GM12878 (cell line): ENCODE measurements around the gene UTP14A. TPM values are rescaled to one million over a fixed set of nuclear protein-coding genes. Genes with fewer than 3 reads are reported as not detected.

Experiments used
- ATAC-seq: fragments of 200-7000 bp; cut with Tn5 transposase; 3 replicates; pipeline ENCODE4 v1.9.1; 2020; ENCODE audit warnings: mild to moderate bottlenecking, moderate library complexity
- BruUV-seq: library from RNA; stranded (reverse); fragments of 400-500 nt; replicated peaks from 2 replicates; lab custom pipeline; 2021; lab: Mats Ljungman, UMichigan
- CTCF ChIA-PET: fragments of 300-600 bp; sonication (Branson Sonifier 250); formaldehyde crosslinking; extraction: SDS; loops from one replicate; lab custom pipeline; 2021; ENCODE audit warnings: inconsistent platforms; lab: Yijun Ruan, JAX
- POLR2A ChIA-PET: fragments of 350-600 bp; formaldehyde crosslinking; extraction: SDS; loops from one replicate; lab custom pipeline; 2021; ENCODE audit warnings: inconsistent platforms; lab: Charles Lee
- RAD21 ChIA-PET: fragments of 300-600 bp; sonication (Branson Sonifier 250); formaldehyde crosslinking; loops from one replicate; lab custom pipeline; 2023; ENCODE audit warnings: antibody characterized with exemption; ENCODE audit not compliant: unreplicated experiment; lab: Charles Lee
- SMC1A ChIA-PET: fragments of 300-600 bp; sonication (Branson Sonifier 250); formaldehyde crosslinking; loops from one replicate; lab custom pipeline; 2023; ENCODE audit not compliant: unreplicated experiment, uncharacterized antibody; lab: Charles Lee
- DNase-seq: peaks from one replicate; pipeline ENCODE4 v3.0.0-alpha.2; 2011; ENCODE audit warnings: low read depth, low spot score
- FAIRE-seq: peaks from 3 replicates; lab custom pipeline; 2011; peaks lifted over from hg19 to GRCh38; lab: Jason Lieb, UNC
- H2AFZ ChIP-seq: 2 replicates; pipeline ENCODE4 v1.6.0; 2011; ENCODE audit warnings: low read depth, low read length, control low read depth; ENCODE audit not compliant: control insufficient read depth
- H3K27ac ChIP-seq: 2 replicates; pipeline ENCODE4 v1.5.1; 2011; ENCODE audit warnings: control low read depth; ENCODE audit not compliant: control insufficient read depth, insufficient read depth
- H3K27me3 ChIP-seq, 2 experiments: replicated peaks in 1 of 2; 2 replicates each; pipeline versions ENCODE4 v1.6.0 to v1.6.1; 2011; ENCODE audit warnings: low read length in 1 of 2; ENCODE audit not compliant: control insufficient read depth in 2 of 2, insufficient read depth in 2 of 2
- H3K36me3 ChIP-seq, 2 experiments: 2 replicates each; pipeline ENCODE4 v1.5.1; 2011; ENCODE audit warnings: low read length in 1 of 2; ENCODE audit not compliant: control insufficient read depth in 2 of 2, insufficient read depth in 2 of 2
- H3K4me1 ChIP-seq: 2 replicates; pipeline ENCODE4 v1.6.1; 2011; ENCODE audit warnings: mild to moderate bottlenecking, low read length, moderate library complexity, mixed read lengths; ENCODE audit not compliant: control insufficient read depth, insufficient read depth
- H3K4me2 ChIP-seq: 2 replicates; pipeline ENCODE4 v1.6.0; 2011; ENCODE audit warnings: control low read depth; ENCODE audit not compliant: control insufficient read depth, insufficient read depth
- H3K4me3 ChIP-seq: fragments of 200-600 bp; sonication (generic); 2 replicates; pipeline ENCODE4 v1.5.1; 2016
- H3K79me2 ChIP-seq: 2 replicates; pipeline ENCODE4 v1.6.0; 2011; ENCODE audit warnings: low read length; ENCODE audit not compliant: control insufficient read depth, insufficient read depth
- H3K9ac ChIP-seq: 2 replicates; pipeline ENCODE4 v1.8.0; 2011; ENCODE audit warnings: low read length, control low read depth, mixed read lengths; ENCODE audit not compliant: control insufficient read depth, insufficient read depth
- H3K9me3 ChIP-seq: replicated peaks from 3 replicates; pipeline ENCODE4 v1.5.1; 2011; ENCODE audit warnings: mild to moderate bottlenecking, low read length; ENCODE audit not compliant: control insufficient read depth, insufficient read depth
- H4K20me1 ChIP-seq: 2 replicates; pipeline ENCODE4 v1.6.0; 2011; ENCODE audit not compliant: control insufficient read depth, insufficient read depth
- ASH2L ChIP-seq: fragments of 300-600, 200-600 bp; sonication (generic); IDR thresholded peaks from 2 replicates; pipeline ENCODE4 v1.6.1; 2017; ENCODE audit warnings: low read depth, mild to moderate bottlenecking, borderline replicate concordance
- BCLAF1 ChIP-seq: fragments of 450-650 bp; IDR thresholded peaks from 2 replicates; pipeline ENCODE4 v1.6.1; 2017; ENCODE audit warnings: antibody characterized with exemption, mild to moderate bottlenecking, moderate library complexity
- CBX3 ChIP-seq: fragments of 200-600 bp; sonication (generic); IDR thresholded peaks from 2 replicates; pipeline ENCODE4 v1.6.1; 2016; ENCODE audit warnings: low read depth, borderline replicate concordance
- CHD2 ChIP-seq: IDR thresholded peaks from 2 replicates; pipeline ENCODE4 v1.6.1; 2011; ENCODE audit warnings: low read depth, low read length, improper control_type of control experiment, borderline replicate concordance
- ETV6 ChIP-seq, 2 experiments: fragments of 450-650 bp in 1 of 2; IDR thresholded peaks in 1 of 2; conservative IDR thresholded peaks in 1 of 2; 2 replicates each; pipeline ENCODE4 v1.6.1; 2014; ENCODE audit warnings: antibody characterized with exemption in 1 of 2, borderline replicate concordance in 1 of 2, low read depth in 1 of 2, mild to moderate bottlenecking in 1 of 2, moderate library complexity in 1 of 2
- HDAC2 ChIP-seq: fragments of 200-600 bp; sonication (generic); IDR thresholded peaks from 2 replicates; pipeline ENCODE4 v1.6.1; 2017
- LARP7 ChIP-seq: fragments of 450-650 bp; IDR thresholded peaks from 2 replicates; pipeline ENCODE4 v1.6.1; 2017; ENCODE audit warnings: mild to moderate bottlenecking
- MTA3 ChIP-seq: IDR thresholded peaks from 2 replicates; pipeline ENCODE4 v1.6.1; 2012; ENCODE audit warnings: low read length, inconsistent platforms, borderline replicate concordance
- NFXL1 ChIP-seq: fragments of 450-650 bp; IDR thresholded peaks from 2 replicates; pipeline ENCODE4 v1.6.1; 2017; ENCODE audit warnings: antibody characterized with exemption, mild to moderate bottlenecking, borderline replicate concordance
- PAX5 ChIP-seq: IDR thresholded peaks from 2 replicates; pipeline ENCODE4 v1.6.1; 2011; ENCODE audit warnings: low read depth, low read length, borderline replicate concordance
- RFX5 ChIP-seq: IDR thresholded peaks from 2 replicates; pipeline ENCODE4 v1.6.1; 2011; ENCODE audit warnings: low read depth, low read length, improper control_type of control experiment
- SMC3 ChIP-seq: IDR thresholded peaks from 2 replicates; pipeline ENCODE4 v1.6.1; 2011; ENCODE audit warnings: low read length, improper control_type of control experiment, borderline replicate concordance
- SRF ChIP-seq, 2 experiments: IDR thresholded peaks; 2 replicates each; pipeline ENCODE4 v1.6.1; 2011; ENCODE audit warnings: low read depth in 2 of 2, low read length in 2 of 2, mild to moderate bottlenecking in 1 of 2, moderate library complexity in 1 of 2
- SUPT20H ChIP-seq: IDR thresholded peaks from 2 replicates; pipeline ENCODE4 v1.6.1; 2011; ENCODE audit warnings: low read depth, mild to moderate bottlenecking, low read length, moderate library complexity, borderline replicate concordance; ENCODE audit not compliant: control insufficient read depth
- ZBTB40 ChIP-seq: fragments of 450-650 bp; IDR thresholded peaks from 2 replicates; pipeline ENCODE4 v1.6.1; 2016; ENCODE audit warnings: mild to moderate bottlenecking, moderate library complexity, borderline replicate concordance
- ZNF622 ChIP-seq: fragments of 450-650 bp; IDR thresholded peaks from 2 replicates; pipeline ENCODE4 v1.6.1; 2017; ENCODE audit warnings: mild to moderate bottlenecking, inconsistent platforms
- WGBS: methylation state at CpG from one replicate; pipeline ENCODE4 v1.1.6; 2016; ENCODE audit warnings: low lambda C conversion rate; ENCODE audit not compliant: insufficient replicate concordance, insufficient coverage; ENCODE audit errors: missing lambda C conversion rate; 5-methylcytosine and 5-hydroxymethylcytosine counted together
- in situ Hi-C: fragments of 300-500 bp; cut with MboI; formaldehyde crosslinking; loops from 9 replicates; pipeline ENCODE4 v1.14.3; 2018; ENCODE audit warnings: mixed read lengths
- intact Hi-C: fragments of 100-400 bp; cut with micrococcal nuclease; formaldehyde crosslinking; loops from one replicate; pipeline ENCODE4 v1.14.2; 2022; ENCODE audit not compliant: unreplicated experiment
- polyA plus RNA-seq, 11 experiments: library from polyadenylated mRNA; depleted of rRNA in 4 of 11; unstranded in 6 of 11; stranded (reverse) in 5 of 11; fragments of >200 nt; fragmentation: Nextera tagmentation in 4 of 11; fragmentation: Illumina TruSeq in 1 of 11; extraction: Ambion mirVana in 4 of 11; extraction: Trizol in 1 of 11; gene quantifications; 1 replicate in 1 of 11; 2 replicates in 10 of 11; pipeline versions ENCODE4 v1.2.1 to v1.2.3, GENCODE V29; 2011 to 2016; ENCODE audit warnings: inconsistent platforms in 2 of 11, missing spikeins in 2 of 11, low read depth in 1 of 11
- total RNA-seq, 4 experiments: library from RNA; depleted of rRNA in 3 of 4; stranded (reverse); fragments of >200 nt in 3 of 4; fragmentation: Illumina TruSeq in 1 of 4; extraction: Trizol in 1 of 4; gene quantifications; 2 replicates each; pipeline versions ENCODE4 v1.2.1 to v1.2.3, GENCODE V29; 2013 to 2021

Gene UTP14A
- total and polyA plus RNA-seq, 10 of the 15 experiments (the other 5 are each of a cell fraction or from before 2014, with no cell fraction given), result 16.9 to 49.8 (median 31.4) TPM

GRCh38 chrX:129961180-129962083, 55.5 kb downstream of the UTP14A start:
- ChIA-PET CTCF (interaction anchor here (0.9 to 3.0 kb wide), 3 partner anchors 36 to 138 kb away, joined by 3 to 13 read pairs (median 3); no protein-coding TSS in a partner anchor), SMC1A (interaction anchor here (0.7 to 1.7 kb wide), 6 partner anchors 11 to 358 kb away, joined by 3 to 5 read pairs (median 4); no protein-coding TSS in a partner anchor), RAD21 (interaction anchor here (0.7 to 2.5 kb wide), 4 partner anchors 20 to 353 kb away, joined by 3 to 7 read pairs (median 5); partner anchors contain the start of gene BCORL1), POLR2A (interaction anchor here (0.9 to 2.1 kb wide), 4 partner anchors 30 to 358 kb away, joined by 3 to 5 read pairs (median 4); no protein-coding TSS in a partner anchor)
- TSS peak; percentile 69 for BruUV-seq
- H3K4me2 ChIP-seq, result peak overlapping the region; percentile 17
- H3K4me1 ChIP-seq, result peaks cover 7% of the 10 kb centered on the region
- intact Hi-C loops (loop anchor here (2.0 kb wide), 1 partner anchor 21 kb away; the partner anchor contains the start of gene BCORL1), in situ Hi-C loops (no loop called here)
- H3K36me3 ChIP-seq, result no peaks in the 10 kb centered on the region
- H3K9ac ChIP-seq, result no peak overlapping the region
- DNase-seq (peak; percentile 17), ATAC-seq (peak; percentile 92), FAIRE-seq (peak; percentile 56)
- H4K20me1 ChIP-seq, result no peaks in the 10 kb centered on the region
- H3K9me3 ChIP-seq, result no peaks in the 10 kb centered on the region
- no peaks in the 10 kb centered on the region for H3K79me2 ChIP-seq
- peak overlapping the region; percentile 67 for H2AFZ ChIP-seq
- H3K4me3 ChIP-seq, result peak overlapping the region; percentile 37; the same call in 1 of the 2 replicates
- 13% methylated on average over 26 of the region's 26 CpGs for whole genome bisulfite sequencing
- no peaks in the 10 kb centered on the region for H3K27me3 ChIP-seq
- H3K27ac ChIP-seq, result no peak overlapping the region
- TF ChIP-seq SMC3 (no peak), MTA3 (no peak), RFX5 (no peak), HDAC2 (no peak), ZNF622 (no peak), PAX5 (no peak), CHD2 (no peak), SUPT20H (no peak), NFXL1 (no peak), BCLAF1 (no peak), CBX3 (no peak), ASH2L (no peak), ZBTB40 (peak; percentile 33; the same call in 1 of the 2 replicates), ETV6 (conservative IDR thresholded peaks at IDR 0.05 in 1 of 2, IDR thresholded peaks at IDR 0.05 in 1 of 2; ENCODE audit: borderline replicate concordance in 1 of 2, low read depth in 1 of 2) (no peak), SRF (IDR thresholded peaks at IDR 0.05; ENCODE audit: low read depth in 2 of 2, low read length in 2 of 2) (no peak), LARP7 (no peak)
